IPS DF 19.7 (cell line): ENCODE data around the gene SLC26A1.

ENCODE experiments used
- DNase-seq: peaks from one replicate; pipeline ENCODE4 v3.0.0-alpha.2; 2013; ENCODE audit warnings: low read depth, low spot score

The SLC26A1 gene

DNA sequence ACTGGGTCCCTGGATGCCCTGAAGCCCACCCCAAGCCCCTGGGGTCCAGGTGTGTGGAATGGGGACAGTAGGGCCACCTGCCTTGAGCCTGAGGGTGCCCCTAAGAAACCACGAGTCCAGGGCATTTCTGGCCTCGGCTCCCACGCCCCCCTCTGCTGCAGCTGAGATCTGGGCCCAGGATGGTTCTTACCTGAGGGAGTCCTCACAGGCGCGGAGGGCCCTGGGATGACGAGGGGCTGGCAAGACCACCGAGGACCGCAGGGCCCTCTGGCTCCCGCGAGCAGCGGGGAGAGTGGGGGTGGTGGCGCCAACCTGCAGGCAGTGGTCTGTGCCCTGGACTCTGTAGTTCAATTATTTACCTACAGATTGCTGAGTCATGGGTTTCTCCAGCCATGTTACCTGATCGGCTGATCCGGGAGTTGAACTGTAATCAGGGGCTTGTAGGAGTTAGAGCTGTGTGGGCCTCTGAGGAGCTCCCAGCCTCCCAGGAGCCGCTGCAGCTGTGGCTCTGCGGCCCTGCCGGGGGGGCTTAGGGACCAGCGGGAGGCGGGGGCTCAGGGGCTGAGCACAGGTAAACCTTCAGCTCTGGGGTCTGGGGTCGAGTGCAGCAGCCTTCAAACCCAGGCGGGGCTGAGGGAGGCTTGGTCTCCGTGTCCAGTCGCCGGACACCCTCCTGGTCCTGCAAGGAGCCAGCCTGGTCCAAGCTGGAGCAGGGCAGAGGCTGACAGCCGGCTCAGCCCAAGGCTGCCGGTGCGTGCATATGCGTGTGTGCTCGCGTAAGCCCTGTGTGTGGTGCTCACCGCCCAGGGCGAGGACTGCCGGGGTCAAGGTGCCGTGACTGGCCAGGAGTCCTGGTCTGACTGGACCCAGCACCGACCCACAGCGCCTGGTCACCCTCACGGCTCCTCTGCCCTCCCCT, at the start of gene SLC26A1:
Gene SLC26A1 (minus strand): TSS at position 294 of the 919 bp plus-strand sequence. CDS start 1,701 bp downstream, outside the sequence.
- DNase-seq = no peak

- no peak for DNase-seq
Observed at GRCh38 chr4:1042352-1043055, 49.3 kb upstream of the SLC26A1 start.

DNA sequence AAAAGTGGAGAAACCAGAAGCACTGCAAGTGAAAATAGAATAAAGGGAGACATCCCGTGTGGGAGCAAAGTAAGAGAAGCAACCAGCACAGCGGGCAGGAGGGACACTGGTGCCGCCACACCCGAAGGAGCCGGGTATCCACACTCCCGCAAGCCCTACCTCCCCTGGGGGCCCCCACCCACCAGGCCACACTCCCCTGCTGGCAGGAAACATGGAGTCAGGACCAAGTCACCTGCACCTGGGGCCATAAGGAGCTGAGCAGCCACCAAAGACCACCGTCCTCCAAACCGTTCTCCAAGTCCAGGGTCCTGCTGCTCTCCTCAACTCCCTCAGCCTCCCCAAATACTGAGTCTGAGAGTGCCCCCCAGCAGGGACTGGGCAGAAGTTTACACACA, 48.7 kb upstream of the SLC26A1 start:
- no peak for DNase-seq

DNA sequence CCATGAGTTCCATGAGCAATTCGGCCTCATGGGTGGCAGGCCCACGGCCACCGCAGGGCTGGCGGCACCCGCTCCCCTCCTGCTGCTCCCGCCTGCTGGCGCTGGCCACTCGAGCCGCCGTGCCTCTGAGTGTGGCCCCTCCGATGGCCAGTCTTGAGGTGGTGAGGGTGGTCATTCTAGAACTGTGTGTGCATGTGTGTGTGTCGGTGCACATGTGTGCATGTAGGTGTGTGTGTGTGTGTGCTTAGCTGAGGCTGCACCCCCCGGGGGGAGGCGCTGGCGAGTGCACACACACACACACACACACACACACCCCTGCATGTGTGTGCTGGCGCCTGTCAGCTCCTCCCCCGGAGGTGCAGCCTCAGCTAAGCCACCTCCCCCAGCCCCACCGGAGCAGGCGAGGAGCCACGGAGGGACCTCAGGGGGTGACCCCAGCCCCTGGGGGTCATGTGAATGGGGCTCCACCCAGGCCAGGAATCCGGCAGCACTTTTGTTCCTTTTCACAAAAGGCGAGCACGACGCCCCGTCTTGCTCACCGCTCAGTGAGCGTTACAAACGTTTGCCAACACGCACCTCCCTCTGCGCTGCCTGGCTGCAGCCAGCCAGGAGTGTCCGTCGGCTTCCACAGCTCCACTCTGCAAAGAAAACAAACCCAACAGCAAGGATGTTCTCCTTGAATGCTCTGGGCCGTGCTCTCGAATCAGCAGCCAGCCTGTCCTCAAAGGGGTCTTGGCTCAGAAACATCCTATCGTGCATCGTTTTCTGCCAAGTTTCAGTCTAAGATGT, 48.1 kb upstream of the SLC26A1 start:
- DNase-seq = no peak

DNA sequence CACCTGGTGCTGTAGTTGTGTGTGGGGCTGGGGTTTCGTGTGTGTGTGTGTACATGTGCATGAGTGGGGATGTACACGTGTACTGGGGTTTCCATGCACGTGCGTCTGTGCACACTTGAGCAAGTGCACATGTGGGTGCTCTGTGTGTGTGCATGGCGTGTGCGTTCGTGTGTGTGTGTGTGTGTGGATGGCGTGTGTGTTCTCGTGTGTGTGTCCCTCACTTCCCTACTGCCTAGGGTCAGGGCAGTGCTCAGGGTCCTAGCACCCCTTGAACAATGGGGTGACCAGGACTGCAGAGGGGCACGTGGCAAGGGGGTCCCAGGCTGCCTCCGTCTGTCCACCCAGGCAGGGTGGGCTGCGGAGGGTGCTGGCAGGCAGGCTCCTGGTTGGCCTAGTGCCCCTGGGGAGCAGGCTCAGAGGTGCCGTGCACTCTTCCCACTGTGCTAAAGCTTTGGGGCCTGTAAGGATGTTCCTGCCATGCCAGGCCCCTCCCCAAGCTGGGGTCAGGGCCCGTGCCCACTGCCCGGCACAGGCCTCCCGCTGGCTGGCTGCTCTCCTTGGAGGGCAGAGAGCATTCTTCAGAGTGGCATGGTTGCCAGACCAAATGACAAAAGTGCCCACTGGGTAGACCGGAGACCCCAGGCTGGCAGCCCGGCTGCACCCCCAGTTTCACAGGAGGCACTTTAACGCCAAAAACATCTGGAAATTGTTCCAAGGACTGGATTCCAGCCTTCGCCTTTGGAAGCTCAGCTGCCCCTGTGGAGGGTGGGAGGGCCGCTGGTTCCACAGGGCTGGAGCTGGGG, 47.3 kb upstream of the SLC26A1 start:
- no peak for DNase-seq

DNA sequence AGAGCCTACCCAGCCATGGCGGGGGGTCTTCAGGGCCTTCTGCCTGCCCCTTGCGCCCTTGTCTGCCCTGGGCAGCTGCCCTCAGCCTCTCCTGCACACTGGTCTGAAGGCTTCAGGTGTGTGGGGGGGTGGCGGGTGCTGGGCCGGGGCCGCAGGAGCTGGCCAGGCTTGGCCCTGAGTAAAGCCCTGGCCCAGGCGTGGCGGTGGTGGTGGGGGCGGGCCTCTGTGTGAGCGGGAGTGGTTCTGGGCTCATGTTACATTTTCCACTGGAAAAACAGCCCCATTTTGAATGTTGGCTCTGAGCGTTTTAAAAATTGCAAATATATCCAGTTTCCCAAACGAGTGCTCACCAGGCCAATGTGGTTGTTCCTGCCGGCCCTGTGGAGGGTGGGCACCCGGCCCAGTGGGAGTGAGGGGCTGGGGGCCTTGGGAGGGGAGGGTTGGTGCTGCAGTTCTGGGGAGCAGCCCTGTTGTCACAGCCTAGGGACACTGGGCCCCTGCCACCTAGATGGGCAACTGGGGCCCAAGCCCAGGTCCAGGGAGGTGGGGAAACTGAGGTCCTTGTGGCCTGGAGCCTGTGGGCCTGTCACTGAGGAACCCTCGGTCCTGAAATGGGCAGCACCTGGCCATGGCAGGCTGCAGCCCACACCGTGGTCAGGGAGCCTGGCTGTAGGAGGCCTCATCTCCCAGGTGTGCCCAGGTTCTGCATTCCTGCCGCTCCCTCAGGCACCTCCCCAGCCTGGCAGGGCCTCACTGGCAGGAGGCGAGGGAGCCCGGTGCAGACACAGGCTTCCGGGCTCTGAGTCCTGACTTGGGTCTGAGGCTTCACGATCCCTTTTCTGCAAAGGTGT, 46.5 kb upstream of the SLC26A1 start:
- no peak for DNase-seq

DNA sequence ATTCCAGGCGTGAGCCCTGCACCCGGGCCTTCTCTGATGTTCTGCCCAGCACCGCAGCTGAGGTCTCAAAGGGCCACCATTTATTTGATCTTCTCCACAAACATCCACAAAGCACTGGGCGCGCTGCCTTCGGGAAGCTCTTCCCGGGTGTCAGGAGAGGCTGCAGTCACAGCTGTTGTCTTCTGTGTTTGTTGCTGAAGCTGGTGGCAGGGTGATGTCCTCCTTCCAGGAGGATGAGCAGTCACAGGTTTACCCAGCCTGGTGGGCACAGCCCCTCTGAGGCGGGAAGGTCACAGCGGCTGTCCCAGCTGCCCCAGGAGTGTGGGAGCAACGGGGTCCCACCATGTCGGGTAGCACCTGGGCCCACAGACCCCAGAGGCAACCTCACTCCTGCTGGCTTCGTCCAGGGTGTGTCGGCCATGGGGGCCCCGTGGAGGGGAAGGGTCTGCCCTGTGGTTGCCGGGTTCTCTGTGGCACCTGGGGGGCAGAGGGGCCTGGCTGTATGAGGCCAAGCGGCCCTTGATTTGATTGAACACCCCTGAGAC, 45.8 kb upstream of the SLC26A1 start:
- no peak for DNase-seq

DNA sequence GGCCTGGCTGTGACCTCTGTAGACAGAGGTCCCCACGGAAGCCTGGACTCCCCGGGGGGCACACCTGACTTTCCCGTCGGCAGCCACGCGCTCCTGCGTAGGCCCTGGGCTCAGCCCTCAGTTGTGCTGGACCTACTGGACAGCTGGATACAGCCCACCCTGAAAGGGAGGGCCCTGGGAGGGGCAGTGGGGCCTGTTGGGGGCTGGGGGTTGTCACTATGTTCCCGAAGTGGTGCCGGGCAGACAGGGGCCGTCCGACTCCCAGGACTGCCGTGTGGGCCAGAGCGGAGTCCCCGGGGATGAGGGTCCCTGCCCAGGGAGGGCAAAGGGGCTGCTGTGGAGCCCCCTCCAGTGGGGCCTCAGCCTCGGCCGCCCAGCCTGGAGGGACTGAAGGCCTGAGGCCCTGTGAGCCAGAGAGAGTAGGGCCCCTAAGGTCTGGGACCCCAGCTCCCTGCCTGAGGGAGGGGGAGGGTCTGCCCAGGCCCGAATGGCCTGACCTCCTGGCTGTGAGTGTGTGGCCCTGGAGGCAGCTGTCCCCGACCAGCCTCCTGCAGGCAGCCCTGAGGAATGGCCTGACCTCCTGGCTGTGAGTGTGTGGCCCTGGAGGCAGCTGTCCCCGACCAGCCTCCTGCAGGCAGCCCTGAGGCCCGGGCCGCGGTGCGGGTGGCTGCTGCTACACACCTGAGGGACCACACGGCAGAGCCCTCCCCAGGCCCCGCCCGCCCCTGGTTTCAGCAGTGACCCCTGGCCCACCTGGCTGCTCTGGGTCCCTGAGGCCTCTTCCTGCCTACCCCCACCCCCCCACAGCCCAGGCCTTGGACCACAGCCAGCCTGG, 44.0 kb upstream of the SLC26A1 start:
- DNase-seq = no peak

GRCh38 chr4:1036095-1036494, 42.9 kb upstream of the SLC26A1 start:
- no peak for DNase-seq

- DNase-seq = no peak
Observed at GRCh38 chr4:1035510-1035909, 42.3 kb upstream of the SLC26A1 start.

DNA sequence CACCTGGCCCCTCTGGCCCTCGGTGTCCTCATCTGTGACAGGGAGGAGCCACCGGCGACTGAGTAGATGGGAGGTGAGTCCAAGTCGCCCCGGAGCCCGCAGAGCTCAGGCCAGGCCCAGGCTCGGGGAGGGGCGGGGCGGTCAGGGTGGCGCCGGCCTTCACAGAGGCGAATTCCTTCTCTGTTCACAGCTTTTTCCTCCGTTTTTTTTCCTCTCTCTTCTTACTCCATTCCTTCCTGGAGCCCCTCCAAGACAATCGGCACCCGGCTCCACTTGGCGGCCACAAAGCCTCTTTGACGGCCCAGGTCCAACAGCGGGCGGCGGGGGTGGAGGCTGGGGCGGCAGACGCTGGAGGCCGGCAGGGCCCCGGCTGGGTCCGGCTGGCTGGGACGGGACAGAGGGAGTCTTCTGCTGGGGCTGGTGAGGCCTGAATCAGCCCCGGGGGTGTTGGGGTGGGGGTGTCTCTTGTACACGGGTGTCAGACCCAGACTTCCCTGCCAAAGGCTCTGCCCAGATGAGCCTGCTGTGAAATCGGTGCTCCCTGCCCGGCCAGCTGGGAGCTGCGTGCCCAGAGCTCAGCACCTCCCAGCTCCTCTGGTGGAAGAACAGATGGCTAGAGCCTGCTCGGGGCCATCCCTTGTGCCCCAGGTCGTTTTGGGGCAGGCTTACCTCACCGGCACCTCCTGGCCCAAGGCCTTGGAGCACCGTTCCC, 40.8 kb upstream of the SLC26A1 start:
- DNase-seq = no peak

DNA sequence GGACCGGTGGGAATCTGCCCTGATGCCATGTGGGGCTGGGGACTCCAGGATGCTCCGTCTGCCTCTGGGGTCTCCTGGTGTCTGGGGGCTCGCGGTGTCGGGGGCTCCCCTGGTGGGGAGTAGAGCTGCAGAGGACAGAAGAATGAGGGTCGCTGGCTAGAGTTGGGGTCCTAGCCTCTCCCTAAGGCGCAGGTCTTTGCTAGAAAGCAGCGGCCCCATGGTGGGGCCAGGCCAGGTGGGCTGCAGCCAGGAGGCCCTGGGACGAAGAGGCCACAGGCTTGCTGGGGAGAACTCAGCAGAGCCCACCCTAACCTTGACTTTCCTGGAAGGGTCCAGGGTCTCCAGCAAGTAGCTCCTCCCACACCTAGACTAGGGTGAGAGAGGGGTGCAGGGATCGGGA, 39.7 kb upstream of the SLC26A1 start:
- DNase-seq = no peak

DNA sequence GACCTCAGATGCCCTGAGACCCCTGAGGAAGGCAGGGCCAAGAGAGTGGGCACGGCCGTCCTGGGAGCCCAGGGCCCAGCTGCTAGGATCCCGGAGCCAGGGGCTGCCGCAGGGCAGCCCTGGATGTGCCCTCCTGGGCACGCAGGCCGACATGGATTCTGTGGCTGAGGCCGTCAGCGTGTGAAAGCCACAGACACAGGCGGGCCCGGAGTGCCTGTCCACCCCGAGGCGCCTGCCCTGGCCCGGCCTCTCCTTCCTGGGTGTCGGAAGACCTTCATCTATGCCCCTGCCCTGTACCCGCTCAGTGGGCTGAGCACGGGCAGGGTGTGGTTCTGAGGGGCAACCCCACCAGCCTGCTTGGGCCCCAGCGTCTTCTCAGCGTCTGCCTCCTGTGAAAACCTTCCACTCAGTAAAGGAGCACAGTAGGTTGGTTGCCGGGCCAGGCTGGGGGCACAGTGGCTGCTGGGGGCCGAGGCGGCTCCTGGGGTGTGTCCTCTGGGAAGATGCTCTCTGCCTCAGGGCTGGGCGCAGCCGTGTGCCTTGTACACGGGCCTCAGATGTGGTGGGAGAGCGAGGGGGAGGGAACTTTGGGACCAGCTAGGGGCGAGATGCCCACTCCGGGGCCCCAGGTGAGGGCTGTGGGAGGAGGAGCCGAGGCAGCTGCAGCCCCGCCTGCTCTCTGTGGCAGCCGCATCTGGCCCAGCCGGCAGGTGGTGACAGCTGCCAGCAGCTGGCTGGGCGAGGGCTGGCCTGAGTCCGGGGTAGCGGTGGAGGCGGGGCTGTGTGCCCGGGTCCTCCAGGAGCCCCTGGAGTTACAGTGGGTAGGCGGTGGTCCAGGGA, 39.0 kb upstream of the SLC26A1 start:
- no peak for DNase-seq

- no peak for DNase-seq
Observed at GRCh38 chr4:1031346-1031745, 38.1 kb upstream of the SLC26A1 start.

DNA sequence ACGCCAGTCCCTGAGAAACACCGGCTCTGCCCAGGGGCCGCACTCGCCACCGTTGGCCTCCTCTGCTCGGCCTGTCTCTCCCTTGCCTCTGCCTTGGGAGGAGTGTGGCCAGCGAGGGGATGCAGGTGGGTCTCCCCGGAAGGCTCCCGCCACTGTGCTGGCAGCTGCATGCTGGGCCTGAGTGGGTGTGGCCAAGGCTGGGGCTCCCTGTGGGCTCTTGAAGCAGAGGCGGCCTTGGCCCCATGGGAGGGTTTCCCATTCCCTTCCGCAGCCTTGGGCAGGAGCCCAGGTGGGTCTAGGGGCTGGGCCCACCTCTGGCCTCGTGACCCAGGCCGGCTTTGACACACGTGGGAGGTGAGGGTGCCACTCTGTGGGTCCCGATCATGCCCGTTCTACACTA, 37.4 kb upstream of the SLC26A1 start:
- no peak for DNase-seq

DNA sequence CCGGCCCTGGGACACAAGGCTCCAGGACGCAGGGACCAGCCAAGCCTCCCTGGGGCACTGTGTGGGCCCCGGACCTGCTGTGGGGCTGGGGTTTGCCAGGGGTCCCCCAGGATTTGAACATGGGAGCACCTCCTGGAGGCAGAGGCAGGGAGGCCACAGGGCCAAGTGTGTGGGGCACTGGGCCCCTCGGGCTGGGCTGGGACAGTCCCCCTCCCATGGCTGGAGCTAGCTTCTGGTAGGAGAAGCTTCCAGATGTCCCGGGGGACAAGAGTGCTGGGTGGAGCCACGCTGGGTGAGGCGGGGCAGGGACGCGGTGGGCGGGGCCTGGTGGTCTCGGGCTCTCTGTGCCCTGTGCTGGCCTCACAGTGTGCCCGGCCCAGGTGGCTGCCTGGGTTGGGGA, 36.8 kb upstream of the SLC26A1 start:
- DNase-seq = no peak

DNA sequence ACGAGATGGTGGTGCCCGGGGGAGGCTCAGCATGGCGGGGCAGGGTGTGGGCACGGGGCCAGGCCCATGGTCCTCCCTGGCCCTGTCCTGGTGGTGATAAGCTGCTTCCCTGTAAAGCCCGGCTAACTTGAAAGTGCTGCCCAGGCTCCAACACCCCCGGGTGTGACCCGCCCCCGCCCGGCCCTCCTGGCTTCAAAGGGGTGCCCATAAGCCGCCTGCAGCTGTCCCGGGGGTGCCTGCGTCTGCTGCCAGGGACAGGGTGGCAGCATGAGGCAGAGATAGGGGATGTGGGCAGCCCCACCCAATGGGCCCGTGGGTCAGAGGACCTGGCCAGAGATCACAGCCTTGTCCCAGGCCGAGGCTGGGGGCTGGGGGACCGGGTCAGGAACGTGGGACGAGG, 36.3 kb upstream of the SLC26A1 start:
- no peak for DNase-seq
